HEK293 (cell line): ENCODE data around the gene ADCY3.
A peak's percentile ranks its signal among the peaks of the same experiment; 100 is the strongest.

Experiments
- BCL11B ChIP-seq: fragments of 450-650 bp; formaldehyde crosslinking; IDR thresholded peaks from 2 replicates; pipeline ENCODE4 v1.5.1; 2016; ENCODE audit warnings: low read depth, missing biosample characterization, missing genetic modification characterization
- BCL6B ChIP-seq: fragments of 450-650 bp; formaldehyde crosslinking; IDR thresholded peaks from 2 replicates; pipeline ENCODE4 v1.5.1; 2017; ENCODE audit warnings: missing biosample characterization, missing genetic modification characterization
- ELK4 ChIP-seq: IDR thresholded peaks from 2 replicates; pipeline ENCODE4 v1.6.1; 2011; ENCODE audit warnings: mild to moderate bottlenecking, low read depth, low read length, borderline replicate concordance
- GLI4 ChIP-seq: fragments of 450-650 bp; formaldehyde crosslinking; IDR thresholded peaks from 2 replicates; pipeline ENCODE4 v1.5.1; 2016; ENCODE audit warnings: missing biosample characterization, missing genetic modification characterization
- HIC1 ChIP-seq: fragments of 450-650 bp; formaldehyde crosslinking; IDR thresholded peaks from 2 replicates; pipeline ENCODE4 v1.5.1; 2016; ENCODE audit warnings: missing biosample characterization, missing genetic modification characterization
- HOXC10 ChIP-seq: sonication (generic); formaldehyde crosslinking; IDR thresholded peaks from 2 replicates; pipeline ENCODE4 v1.8.1; 2023; ENCODE audit warnings: mild to moderate bottlenecking, missing genetic modification reagents
- KLF16 ChIP-seq: fragments of 450-650 bp; formaldehyde crosslinking; IDR thresholded peaks from 2 replicates; pipeline ENCODE4 v1.5.1; 2017; ENCODE audit warnings: missing biosample characterization, missing genetic modification characterization
- KLF8 ChIP-seq: fragments of 450-650 bp; formaldehyde crosslinking; IDR thresholded peaks from 2 replicates; pipeline ENCODE4 v1.5.1; 2016; ENCODE audit warnings: missing biosample characterization, missing genetic modification characterization
- MYNN ChIP-seq: fragments of 450-650 bp; formaldehyde crosslinking; IDR thresholded peaks from 2 replicates; pipeline ENCODE4 v1.5.1; 2016; ENCODE audit warnings: missing biosample characterization, missing genetic modification characterization, borderline replicate concordance
- PRDM6 ChIP-seq: fragments of 450-650 bp; formaldehyde crosslinking; IDR thresholded peaks from 2 replicates; pipeline ENCODE4 v1.5.1; 2017; ENCODE audit warnings: missing biosample characterization, missing genetic modification characterization
- REPIN1 ChIP-seq: fragments of 450-650 bp; formaldehyde crosslinking; IDR thresholded peaks from 2 replicates; pipeline ENCODE4 v1.5.1; 2017; ENCODE audit warnings: missing biosample characterization, missing genetic modification characterization, low read depth
- YY2 ChIP-seq: fragments of 450-650 bp; formaldehyde crosslinking; IDR thresholded peaks from 2 replicates; pipeline ENCODE4 v1.5.1; 2016; ENCODE audit warnings: missing biosample characterization, missing genetic modification characterization
- ZNF114 ChIP-seq: fragments of 450-650 bp; formaldehyde crosslinking; IDR thresholded peaks from 2 replicates; pipeline ENCODE4 v1.5.0; 2017; ENCODE audit warnings: missing biosample characterization, missing genetic modification characterization
- ZNF133 ChIP-seq: fragments of 450-650 bp; formaldehyde crosslinking; IDR thresholded peaks from 2 replicates; pipeline ENCODE4 v1.5.1; 2016; ENCODE audit warnings: missing biosample characterization, missing genetic modification characterization
- ZNF19 ChIP-seq: fragments of 450-650 bp; formaldehyde crosslinking; IDR thresholded peaks from 2 replicates; pipeline ENCODE4; 2016; ENCODE audit warnings: missing biosample characterization, missing genetic modification characterization, low read depth
- ZNF223 ChIP-seq: fragments of 450-650 bp; formaldehyde crosslinking; IDR thresholded peaks from 2 replicates; pipeline ENCODE4 v1.5.1; 2016; ENCODE audit warnings: missing biosample characterization, missing genetic modification characterization
- ZNF26 ChIP-seq: fragments of 450-650 bp; formaldehyde crosslinking; IDR thresholded peaks from 2 replicates; pipeline ENCODE4 v1.5.1; 2016; ENCODE audit warnings: missing biosample characterization, missing genetic modification characterization
- ZNF302 ChIP-seq: fragments of 450-650 bp; formaldehyde crosslinking; IDR thresholded peaks from 2 replicates; pipeline ENCODE4 v1.5.1; 2016; ENCODE audit warnings: missing biosample characterization, missing genetic modification characterization, low read depth
- ZNF341 ChIP-seq: fragments of 450-650 bp; formaldehyde crosslinking; IDR thresholded peaks from 2 replicates; pipeline ENCODE4; 2016; ENCODE audit warnings: low read depth, missing biosample characterization, missing genetic modification characterization
- ZNF610 ChIP-seq: fragments of 450-650 bp; formaldehyde crosslinking; IDR thresholded peaks from 2 replicates; pipeline ENCODE4 v1.5.1; 2016; ENCODE audit warnings: missing biosample characterization, missing genetic modification characterization, borderline replicate concordance
- ZNF677 ChIP-seq: fragments of 450-650 bp; IDR thresholded peaks from 2 replicates; pipeline ENCODE4 v1.5.0; 2018; ENCODE audit warnings: missing biosample characterization, mild to moderate bottlenecking, missing genetic modification characterization, moderate library complexity
- ZNF701 ChIP-seq: fragments of 450-650 bp; formaldehyde crosslinking; IDR thresholded peaks from 2 replicates; pipeline ENCODE4 v1.5.1; 2016; ENCODE audit warnings: missing biosample characterization, missing genetic modification characterization
- ZNF777 ChIP-seq: fragments of 450-650 bp; formaldehyde crosslinking; IDR thresholded peaks from 2 replicates; pipeline ENCODE4 v1.5.1; 2017; ENCODE audit warnings: missing biosample characterization, missing genetic modification characterization, borderline replicate concordance
- ZNF791 ChIP-seq: fragments of 450-650 bp; formaldehyde crosslinking; IDR thresholded peaks from 2 replicates; pipeline ENCODE4 v1.5.1; 2016; ENCODE audit warnings: missing biosample characterization, missing genetic modification characterization
- ZNF792 ChIP-seq: fragments of 450-650 bp; formaldehyde crosslinking; IDR thresholded peaks from 2 replicates; pipeline ENCODE4 v1.5.1; 2016; ENCODE audit warnings: missing biosample characterization, missing genetic modification characterization
- ZSCAN5A ChIP-seq: fragments of 450-650 bp; formaldehyde crosslinking; IDR thresholded peaks from 2 replicates; pipeline ENCODE4 v1.5.1; 2016; ENCODE audit warnings: missing biosample characterization, missing genetic modification characterization
- TF ChIP-seq, protein P1 (sequence below): fragments of 450-650 bp; formaldehyde crosslinking; IDR thresholded peaks from 2 replicates; pipeline ENCODE4 v1.5.1; 2016; ENCODE audit warnings: missing biosample characterization, missing genetic modification characterization

Gene ADCY3

GRCh38 chr2:24792874-24793760 is 126.9 kb downstream of the ADCY3 start, which contains the start of the genes CENPO and PTRHD1 (continued):
- TF ChIP-seq ZNF223 (tag by site-specific recombination), result no peak
- peak; percentile 96 for TF ChIP-seq ZNF341 (tag by site-specific recombination)
- no peak for TF ChIP-seq ZNF26 (tag by site-specific recombination)
- no peak; the same call in 1 of the 2 replicates for TF ChIP-seq ZNF792 (tag by site-specific recombination)
- TF ChIP-seq KLF8 (tag by site-specific recombination), result peak; percentile 88
- no peak for TF ChIP-seq PRDM6 (tag by site-specific recombination)
- peak; percentile 97 for TF ChIP-seq YY2 (tag by site-specific recombination)
- no peak for TF ChIP-seq ZNF701 (tag by site-specific recombination)
- no peak for TF ChIP-seq ZNF114 (tag by site-specific recombination)
- TF ChIP-seq, protein P1, sequence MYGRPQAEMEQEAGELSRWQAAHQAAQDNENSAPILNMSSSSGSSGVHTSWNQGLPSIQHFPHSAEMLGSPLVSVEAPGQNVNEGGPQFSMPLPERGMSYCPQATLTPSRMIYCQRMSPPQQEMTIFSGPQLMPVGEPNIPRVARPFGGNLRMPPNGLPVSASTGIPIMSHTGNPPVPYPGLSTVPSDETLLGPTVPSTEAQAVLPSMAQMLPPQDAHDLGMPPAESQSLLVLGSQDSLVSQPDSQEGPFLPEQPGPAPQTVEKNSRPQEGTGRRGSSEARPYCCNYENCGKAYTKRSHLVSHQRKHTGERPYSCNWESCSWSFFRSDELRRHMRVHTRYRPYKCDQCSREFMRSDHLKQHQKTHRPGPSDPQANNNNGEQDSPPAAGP, result peak; percentile 73
- TF ChIP-seq REPIN1 (tag by site-specific recombination), result no peak
- TF ChIP-seq KLF16, result peak; percentile 40; the same call in 1 of the 2 replicates
- TF ChIP-seq ZNF610, result no peak
- peak; percentile 42; the same call in 1 of the 2 replicates for TF ChIP-seq HIC1 (tag by site-specific recombination)
- TF ChIP-seq BCL6B, result no peak
- TF ChIP-seq HOXC10 (CRISPR knock-in tag), result no peak
- TF ChIP-seq ZNF19 (tag by site-specific recombination), result no peak
- TF ChIP-seq MYNN (tag by site-specific recombination), result no peak
- no peak for TF ChIP-seq ZNF777 (tag by site-specific recombination)
- no peak for TF ChIP-seq GLI4
- TF ChIP-seq ZNF133, result no peak
- no peak for TF ChIP-seq ZSCAN5A (tag by site-specific recombination)
- no peak for TF ChIP-seq ZNF791 (tag by site-specific recombination)
- TF ChIP-seq BCL11B (tag by site-specific recombination), result no peak
- no peak for TF ChIP-seq ZNF302
- no peak for TF ChIP-seq ELK4
- no peak for TF ChIP-seq ZNF677 (tag by site-specific recombination)
